Testis (tissue), 2 donors: ENCODE results near the gene PPM1H.

ENCODE experiments used
- CTCF ChIP-seq, 3 experiments: fragments of 450-650 bp in 2 of 3; fragments of 200-600 bp in 1 of 3; sonication (generic) in 1 of 3; IDR thresholded peaks; one replicate each; pipeline ENCODE4 v1.5.1; 2016 to 2019; ENCODE audit warnings: antibody characterized with exemption in 3 of 3, mild to moderate bottlenecking in 2 of 3, moderate library complexity in 1 of 3
- POLR2A ChIP-seq: fragments of 450-650 bp; IDR thresholded peaks from one replicate; pipeline ENCODE4 v1.6.1; 2017; ENCODE audit warnings: antibody characterized with exemption, mild to moderate bottlenecking, moderate library complexity

GRCh38 chr12:62813031-62813829 is 121.7 kb downstream of the PPM1H start:
- TF ChIP-seq CTCF (IDR thresholded peaks at IDR 0.05) (peak in 2 of 3 experiments; percentile 32 to 62), POLR2A (no peak)
